Measurements from ENCODE around the gene KLHL42.
A peak's percentile ranks its signal among the peaks of the same experiment; 100 is the strongest.

KLHL42 gene

DNA sequence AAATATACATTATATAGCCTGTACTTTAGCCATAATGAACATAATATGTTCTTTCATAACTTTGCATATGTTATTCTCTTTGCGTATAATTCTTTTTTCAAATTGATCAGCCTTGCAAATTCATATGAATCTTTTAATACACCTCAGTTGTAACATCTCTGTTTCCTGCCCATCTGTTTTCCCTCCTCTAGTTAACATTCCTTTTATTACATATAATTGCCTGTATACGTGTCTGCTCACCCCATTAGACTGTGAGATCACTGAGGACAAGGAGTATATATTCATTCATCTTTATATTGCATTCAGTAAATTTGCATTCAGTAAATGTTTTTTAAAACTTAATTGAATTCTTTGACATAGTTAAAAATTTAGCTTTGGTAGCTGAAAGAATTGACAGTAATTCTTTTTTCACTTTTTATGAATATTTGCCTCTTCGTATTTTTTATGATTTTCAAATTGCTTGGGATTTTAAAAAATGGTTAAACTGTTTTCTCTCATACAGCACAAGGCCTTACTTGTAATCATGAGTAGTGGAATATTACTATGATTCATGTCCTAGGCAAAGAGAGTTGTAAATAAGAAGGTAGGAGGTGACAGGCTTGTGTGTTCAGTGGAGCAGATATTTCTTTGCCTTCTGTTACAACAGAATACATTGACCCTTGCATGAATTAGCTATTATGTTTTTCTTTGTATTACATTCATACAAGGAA lies 32.8 kb upstream of the KLHL42 start:
- DNase-seq (ENCODE audit: extremely low spot score) = no peak
- ChIA-PET CTCF (interaction anchor here (1.0 to 2.4 kb wide), 5 partner anchors 10 to 43 kb away, joined by 3 to 7 read pairs (median 3); no protein-coding TSS in a partner anchor), POLR2A (no interaction called here)
- no peak for TF ChIP-seq CTCF (IDR thresholded peaks at IDR 0.05; ENCODE audit: control extremely low read depth, extremely low read depth, low read depth, missing control alignments)

DNA sequence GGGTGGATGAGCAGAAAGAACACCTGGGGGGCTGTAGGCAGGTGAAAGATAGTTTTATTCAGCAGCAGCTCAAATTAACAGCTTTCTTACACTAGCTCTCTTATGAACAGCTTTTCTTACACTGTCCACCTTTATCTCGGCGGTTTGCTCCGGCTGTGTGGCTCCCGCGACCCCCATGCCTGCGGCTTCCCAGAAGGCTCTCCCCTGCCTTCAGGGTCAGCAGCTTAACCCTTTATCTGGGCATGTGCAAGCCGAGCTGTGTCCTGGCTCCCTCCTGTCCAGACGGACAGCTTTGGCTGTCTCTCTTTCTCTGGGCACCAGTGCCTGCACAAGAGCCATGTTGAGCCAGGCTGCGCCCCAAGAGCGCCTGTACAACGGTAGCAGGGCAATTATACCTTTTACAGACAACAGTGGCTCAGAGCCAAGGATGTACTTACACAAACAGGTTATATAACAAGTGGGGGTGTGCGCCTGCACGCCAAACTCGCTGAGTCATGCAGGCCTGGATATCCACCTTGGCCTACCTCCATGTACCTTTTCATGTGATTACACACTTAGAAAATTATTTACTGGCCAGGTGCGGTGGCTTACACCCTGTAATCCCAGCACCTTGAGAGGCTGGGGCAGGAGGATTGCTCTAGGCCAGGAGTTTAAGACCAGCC lies 28.5 kb upstream of the KLHL42 start:
- ChIA-PET POLR2A (no interaction called here), CTCF (interaction anchor here (1.2 kb wide), 1 partner anchor 15 kb away, joined by 4 read pairs; no protein-coding TSS in a partner anchor)
- no peak for DNase-seq (ENCODE audit: extremely low spot score)
- TF ChIP-seq CTCF (IDR thresholded peaks at IDR 0.05; ENCODE audit: control extremely low read depth, extremely low read depth, low read depth, missing control alignments) = no peak

DNA sequence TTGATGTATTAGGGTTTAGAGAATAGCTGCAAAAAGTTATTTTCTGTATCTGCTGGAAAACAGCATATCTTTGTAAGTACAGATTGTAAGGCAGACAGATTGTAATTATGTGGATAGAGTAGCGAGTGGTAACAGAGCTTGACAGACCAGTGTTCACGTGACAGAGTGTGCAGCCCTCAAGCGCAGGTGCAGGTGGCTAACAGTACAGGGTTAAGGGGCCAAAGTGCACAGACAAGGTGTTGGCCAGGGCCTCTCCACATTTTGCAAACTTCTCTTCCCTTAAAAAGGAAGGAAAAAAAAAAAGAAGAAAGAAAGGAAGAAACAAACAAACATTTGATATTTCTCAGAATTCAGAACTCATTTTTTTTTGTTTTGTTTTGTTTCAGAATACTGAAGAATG lies 25.2 kb upstream of the KLHL42 start:
- ChIA-PET CTCF (interaction anchor here (1.0 to 1.9 kb wide), 3 partner anchors 21 to 68 kb away, joined by 3 to 5 read pairs (median 4); no protein-coding TSS in a partner anchor), POLR2A (no interaction called here)
- no peak for TF ChIP-seq CTCF (IDR thresholded peaks at IDR 0.05; ENCODE audit: control extremely low read depth, extremely low read depth, low read depth, missing control alignments)
- DNase-seq (ENCODE audit: extremely low spot score) = no peak

GRCh38 chr12:27756670-27757195 lies 23.3 kb upstream of the KLHL42 start:
- DNase-seq (ENCODE audit: extremely low spot score) = no peak
- ChIA-PET POLR2A (no interaction called here), CTCF (interaction anchor here (1.3 to 1.9 kb wide), 4 partner anchors 17 to 65 kb away, joined by 3 to 4 read pairs (median 4); no protein-coding TSS in a partner anchor)
- TF ChIP-seq CTCF (IDR thresholded peaks at IDR 0.05; ENCODE audit: control extremely low read depth, extremely low read depth, low read depth, missing control alignments) = no peak

DNA sequence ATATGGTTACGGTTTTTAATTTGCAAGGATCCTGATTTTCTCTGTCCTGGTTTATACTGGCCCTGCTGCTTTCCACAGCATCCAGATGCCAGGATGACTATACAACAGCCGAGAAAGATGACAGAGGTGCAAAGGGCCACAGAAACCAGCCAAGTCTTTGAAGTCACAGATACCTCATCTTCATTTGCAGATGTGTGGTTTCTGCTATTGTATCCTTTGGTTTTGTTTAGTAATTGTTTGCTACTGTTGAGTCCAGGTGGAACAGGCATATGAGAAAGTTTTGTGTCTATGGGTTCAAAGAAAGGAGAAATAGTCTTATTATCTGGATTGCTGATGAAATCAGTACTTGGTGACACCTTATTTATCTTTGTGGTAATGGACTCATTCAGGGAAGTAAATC lies 17.3 kb upstream of the KLHL42 start:
- no peak for TF ChIP-seq CTCF (IDR thresholded peaks at IDR 0.05; ENCODE audit: control extremely low read depth, extremely low read depth, low read depth, missing control alignments)
- POLR2A ChIA-PET = no interaction called here
- DNase-seq (ENCODE audit: extremely low spot score) = peak; percentile 24
- CTCF ChIA-PET = no interaction called here

- DNase-seq (ENCODE audit: extremely low spot score) = no peak
- CTCF ChIA-PET = interaction anchor here (1.1 kb wide), 1 partner anchor 55 kb away, joined by 3 read pairs; no protein-coding TSS in a partner anchor
- POLR2A ChIA-PET = no interaction called here
Observed at GRCh38 chr12:27766587-27766986, 13.4 kb upstream of the KLHL42 start.

More at GRCh38 chr12:27766587-27766986, 13.4 kb upstream of the KLHL42 start:
- no peak for TF ChIP-seq CTCF (IDR thresholded peaks at IDR 0.05; ENCODE audit: control extremely low read depth, extremely low read depth, low read depth, missing control alignments)
